ENCODE results near the gene KIAA0232. TPM values are rescaled to one million over a fixed set of nuclear protein-coding genes. Genes with fewer than 3 reads are reported as not detected.
"Not testable (repeated sequence)": the region's sequence is repeated elsewhere in the genome, so short reads cannot be mapped to it uniquely, and the experiment has no call there.

KIAA0232 gene
- total RNA-seq, 1 donor, result 28.4 TPM

GRCh38 chr4:6779667-6780565 is 2.6 kb upstream of the KIAA0232 start:
- H3K4me3 ChIP-seq (ENCODE audit: low read length), result no peak overlapping the region
- H3K27me3 ChIP-seq (ENCODE audit: insufficient read depth, low read length), result no peaks in the 10 kb centered on the region
- no peaks in the 10 kb centered on the region for H3K9me3 ChIP-seq (ENCODE audit: low read depth, low read length)
- H3K4me1 ChIP-seq (ENCODE audit: insufficient read depth, low read length), result peaks cover 37% of the 10 kb centered on the region

GRCh38 chr4:6781113-6781512 is 1.4 kb upstream of the KIAA0232 start:
- Histone ChIP-seq H3K9me3 (ENCODE audit: low read depth, low read length) (no peaks in the 10 kb centered on the region), H3K4me3 (ENCODE audit: low read length) (no peak overlapping the region), H3K27me3 (ENCODE audit: insufficient read depth, low read length) (no peaks in the 10 kb centered on the region), H3K4me1 (ENCODE audit: insufficient read depth, low read length) (peaks cover 46% of the 10 kb centered on the region)

GRCh38 chr4:6781561-6781960 is 966 bp upstream of the KIAA0232 start:
- no peaks in the 10 kb centered on the region for H3K9me3 ChIP-seq (ENCODE audit: low read depth, low read length)
- H3K27me3 ChIP-seq (ENCODE audit: insufficient read depth, low read length), result no peaks in the 10 kb centered on the region
- H3K4me1 ChIP-seq (ENCODE audit: insufficient read depth, low read length), result peaks cover 46% of the 10 kb centered on the region
- H3K4me3 ChIP-seq (ENCODE audit: low read length), result peak overlapping the region; percentile 86

GRCh38 chr4:6782846-6783110 is 251 bp downstream of the KIAA0232 start:
- peak overlapping the region; percentile 86 for H3K4me3 ChIP-seq (ENCODE audit: low read length)
- peaks cover 40% of the 10 kb centered on the region for H3K4me1 ChIP-seq (ENCODE audit: insufficient read depth, low read length)

GRCh38 chr4:6783111-6783981 is 819 bp downstream of the KIAA0232 start:
- no peaks in the 10 kb centered on the region for H3K9me3 ChIP-seq (ENCODE audit: low read depth, low read length)
- H3K4me3 ChIP-seq (ENCODE audit: low read length), result peak overlapping the region; percentile 86
- peaks cover 40% of the 10 kb centered on the region for H3K4me1 ChIP-seq (ENCODE audit: insufficient read depth, low read length)
- H3K27me3 ChIP-seq (ENCODE audit: insufficient read depth, low read length), result no peaks in the 10 kb centered on the region

More at GRCh38 chr4:6782846-6783110, 251 bp downstream of the KIAA0232 start:
- Histone ChIP-seq H3K9me3 (ENCODE audit: low read depth, low read length) (no peaks in the 10 kb centered on the region), H3K27me3 (ENCODE audit: insufficient read depth, low read length) (no peaks in the 10 kb centered on the region)

GRCh38 chr4:6785572-6785925 is 3.0 kb downstream of the KIAA0232 start:
- Histone ChIP-seq H3K27me3 (ENCODE audit: insufficient read depth, low read length) (no peaks in the 10 kb centered on the region), H3K9me3 (ENCODE audit: low read depth, low read length) (no peaks in the 10 kb centered on the region), H3K4me1 (ENCODE audit: insufficient read depth, low read length) (peaks cover 44% of the 10 kb centered on the region), H3K4me3 (ENCODE audit: low read length) (no peak overlapping the region)

GRCh38 chr4:6788123-6788522 is 5.6 kb downstream of the KIAA0232 start:
- Histone ChIP-seq H3K9me3 (ENCODE audit: low read depth, low read length) (no peaks in the 10 kb centered on the region), H3K4me1 (ENCODE audit: insufficient read depth, low read length) (peaks cover 47% of the 10 kb centered on the region), H3K4me3 (ENCODE audit: low read length) (no peak overlapping the region), H3K27me3 (ENCODE audit: insufficient read depth, low read length) (no peaks in the 10 kb centered on the region)

GRCh38 chr4:6791245-6791644 is 8.7 kb downstream of the KIAA0232 start:
- not testable (repeated sequence) for H3K4me3 ChIP-seq (ENCODE audit: low read length); H3K27me3 ChIP-seq (ENCODE audit: insufficient read depth, low read length); H3K9me3 ChIP-seq (ENCODE audit: low read depth, low read length)
- peaks cover 41% of the 10 kb centered on the region for H3K4me1 ChIP-seq (ENCODE audit: insufficient read depth, low read length)

GRCh38 chr4:6791796-6792195 is 9.3 kb downstream of the KIAA0232 start:
- not testable (repeated sequence) for H3K4me3 ChIP-seq (ENCODE audit: low read length); H3K27me3 ChIP-seq (ENCODE audit: insufficient read depth, low read length); H3K9me3 ChIP-seq (ENCODE audit: low read depth, low read length)
- peaks cover 41% of the 10 kb centered on the region for H3K4me1 ChIP-seq (ENCODE audit: insufficient read depth, low read length)

- Histone ChIP-seq H3K4me3 (ENCODE audit: low read length) (no peak overlapping the region), H3K9me3 (ENCODE audit: low read depth, low read length) (no peaks in the 10 kb centered on the region), H3K4me1 (ENCODE audit: insufficient read depth, low read length) (peaks cover 30% of the 10 kb centered on the region), H3K27me3 (ENCODE audit: insufficient read depth, low read length) (no peaks in the 10 kb centered on the region)
Observed at GRCh38 chr4:6794189-6794588, 11.7 kb downstream of the KIAA0232 start.

GRCh38 chr4:6795821-6796220 is 13.3 kb downstream of the KIAA0232 start:
- Histone ChIP-seq H3K4me1 (ENCODE audit: insufficient read depth, low read length) (peaks cover 24% of the 10 kb centered on the region), H3K27me3 (ENCODE audit: insufficient read depth, low read length) (no peaks in the 10 kb centered on the region), H3K9me3 (ENCODE audit: low read depth, low read length) (no peaks in the 10 kb centered on the region), H3K4me3 (ENCODE audit: low read length) (no peak overlapping the region)

- H3K27me3 ChIP-seq (ENCODE audit: insufficient read depth, low read length); H3K4me3 ChIP-seq (ENCODE audit: low read length); H3K9me3 ChIP-seq (ENCODE audit: low read depth, low read length): not testable (repeated sequence)
- peaks cover 15% of the 10 kb centered on the region for H3K4me1 ChIP-seq (ENCODE audit: insufficient read depth, low read length)
Observed at GRCh38 chr4:6797368-6797767, 14.8 kb downstream of the KIAA0232 start.

- no peaks in the 10 kb centered on the region for H3K9me3 ChIP-seq (ENCODE audit: low read depth, low read length)
- H3K4me1 ChIP-seq (ENCODE audit: insufficient read depth, low read length), result peaks cover 14% of the 10 kb centered on the region
- no peak overlapping the region for H3K4me3 ChIP-seq (ENCODE audit: low read length)
- no peaks in the 10 kb centered on the region for H3K27me3 ChIP-seq (ENCODE audit: insufficient read depth, low read length)
Observed at GRCh38 chr4:6799091-6799490, 16.6 kb downstream of the KIAA0232 start.

GRCh38 chr4:6802025-6802424 is 19.5 kb downstream of the KIAA0232 start:
- no peaks in the 10 kb centered on the region for H3K9me3 ChIP-seq (ENCODE audit: low read depth, low read length)
- no peaks in the 10 kb centered on the region for H3K27me3 ChIP-seq (ENCODE audit: insufficient read depth, low read length)
- H3K4me1 ChIP-seq (ENCODE audit: insufficient read depth, low read length), result peaks cover 17% of the 10 kb centered on the region
- H3K4me3 ChIP-seq (ENCODE audit: low read length), result no peak overlapping the region

GRCh38 chr4:6802626-6803025 is 20.1 kb downstream of the KIAA0232 start:
- H3K9me3 ChIP-seq (ENCODE audit: low read depth, low read length), result no peaks in the 10 kb centered on the region
- no peak overlapping the region for H3K4me3 ChIP-seq (ENCODE audit: low read length)
- H3K27me3 ChIP-seq (ENCODE audit: insufficient read depth, low read length), result no peaks in the 10 kb centered on the region
- H3K4me1 ChIP-seq (ENCODE audit: insufficient read depth, low read length), result peaks cover 20% of the 10 kb centered on the region

Measured in mononuclear cell (primary cell).